A549 (cell line): Measurements from ENCODE around the gene SEMA3C. TPM values are rescaled to one million over a fixed set of nuclear protein-coding genes. Genes with fewer than 3 reads are reported as not detected.

ENCODE experiments used
- ATAC-seq, 2 experiments: fragments of 200-7000 bp in 1 of 2; fragments of >200 bp in 1 of 2; cut with Nextera tagmentation in 1 of 2; cut with Tn5 transposase in 1 of 2; 3 replicates each; pipeline versions ENCODE4 v1.8.0 to v1.9.1; 2018 to 2020; ENCODE audit warnings: mild to moderate bottlenecking in 1 of 2, moderate library complexity in 1 of 2
- CTCF ChIA-PET: fragments of 300-600 bp; sonication (Branson Sonifier 250); formaldehyde crosslinking; extraction: SDS; loops from one replicate; lab custom pipeline; 2021; ENCODE audit warnings: antibody characterized with exemption, inconsistent platforms; lab: Yijun Ruan, JAX
- POLR2A ChIA-PET: fragments of 350-600 bp; formaldehyde crosslinking; extraction: SDS; loops from one replicate; lab custom pipeline; 2021; ENCODE audit warnings: antibody characterized with exemption, inconsistent platforms; lab: Yijun Ruan, JAX
- DNase-seq, 2 experiments: peaks; one replicate each; pipeline versions ENCODE4 v3.0.0 to v3.0.0-alpha.2; 2011 to 2016; ENCODE audit warnings: low read depth in 1 of 2, low spot score in 1 of 2
- FAIRE-seq: peaks from 2 replicates; lab custom pipeline; 2011; peaks lifted over from hg19 to GRCh38; lab: Jason Lieb, UNC
- H3K27ac ChIP-seq, 2 experiments: fragments of >200 bp; sonication (Bioruptor Twin); formaldehyde crosslinking; 3 replicates each; pipeline ENCODE4 v1.5.1; 2016 to 2017
- H3K4me1 ChIP-seq: fragments of >200 bp; sonication (Bioruptor Twin); formaldehyde crosslinking; 3 replicates; pipeline ENCODE4 v1.6.1; 2016
- H3K4me2 ChIP-seq: fragments of >200 bp; sonication (Bioruptor Twin); formaldehyde crosslinking; 3 replicates; pipeline ENCODE4 v1.6.1; 2016
- H3K4me3 ChIP-seq: fragments of >200 bp; sonication (Bioruptor Twin); formaldehyde crosslinking; 3 replicates; pipeline ENCODE4 v1.5.1; 2016
- H3K9me3 ChIP-seq: fragments of >200 bp; sonication (Bioruptor Twin); formaldehyde crosslinking; 3 replicates; pipeline ENCODE4 v1.6.1; 2016
- ATOH8 ChIP-seq: fragments of 250-450 bp; sonication (Bioruptor Pico); IDR thresholded peaks from 2 replicates; pipeline ENCODE4 v1.5.0; 2020; ENCODE audit warnings: low read depth, mild to moderate bottlenecking, moderate library complexity
- CBX2 ChIP-seq: fragments of 200-600 bp; sonication (generic); IDR thresholded peaks from 2 replicates; pipeline ENCODE4 v1.6.1; 2016; ENCODE audit warnings: low read depth, mild to moderate bottlenecking, borderline replicate concordance
- CBX8 ChIP-seq: fragments of 200-600 bp; sonication (generic); IDR thresholded peaks from 2 replicates; pipeline ENCODE4 v1.6.1; 2016
- CEBPB ChIP-seq, 2 experiments: fragments of >200 bp in 1 of 2; sonication (Bioruptor Twin) in 1 of 2; formaldehyde crosslinking in 1 of 2; IDR thresholded peaks; 2 replicates each; pipeline ENCODE4 v1.6.1; 2012 to 2016
- CTCF ChIP-seq: fragments of >200 bp; sonication (Bioruptor Twin); formaldehyde crosslinking; IDR thresholded peaks from 3 replicates; pipeline ENCODE4 v1.5.1; 2016
- EHF ChIP-seq: fragments of 250-450 bp; sonication (Bioruptor Pico); IDR thresholded peaks from 2 replicates; pipeline ENCODE4 v1.5.0; 2020; ENCODE audit warnings: mild to moderate bottlenecking
- EP300 ChIP-seq, 2 experiments: fragments of >200 bp; sonication (Bioruptor Twin); formaldehyde crosslinking; IDR thresholded peaks; 2 replicates in 1 of 2; 3 replicates in 1 of 2; pipeline ENCODE4 v1.6.1; 2016 to 2017
- HDAC2 ChIP-seq: fragments of 200-600 bp; sonication (generic); IDR thresholded peaks from 2 replicates; pipeline ENCODE4 v1.6.1; 2016
- HES2 ChIP-seq: fragments of >200 bp; sonication (Bioruptor Twin); formaldehyde crosslinking; IDR thresholded peaks from 2 replicates; pipeline ENCODE4 v1.6.1; 2016
- HEYL ChIP-seq: fragments of 250-450 bp; sonication (Bioruptor Pico); IDR thresholded peaks from 2 replicates; pipeline ENCODE4 v1.8.0; 2021; ENCODE audit warnings: mild to moderate bottlenecking, moderate library complexity
- HOXB5 ChIP-seq: fragments of 250-450 bp; sonication (Bioruptor Pico); IDR thresholded peaks from 2 replicates; pipeline ENCODE4 v1.5.0; 2020; ENCODE audit warnings: mild to moderate bottlenecking, moderate library complexity
- MAZ ChIP-seq: fragments of 150-350 bp; IDR thresholded peaks from 2 replicates; pipeline ENCODE4 v1.6.1; 2014; ENCODE audit warnings: antibody characterized with exemption, low read depth, low read length, borderline replicate concordance
- MYC ChIP-seq: IDR thresholded peaks from 2 replicates; pipeline ENCODE4 v1.6.1; 2012; ENCODE audit warnings: mild to moderate bottlenecking, inconsistent platforms, low read length, improper control_type of control experiment, borderline replicate concordance
- NPAS2 ChIP-seq: fragments of 250-450 bp; sonication (Bioruptor Pico); IDR thresholded peaks from 2 replicates; pipeline ENCODE4 v1.8.0; 2022; ENCODE audit warnings: mild to moderate bottlenecking, moderate library complexity, borderline replicate concordance
- POLR2A ChIP-seq: IDR thresholded peaks from 2 replicates; pipeline ENCODE4 v1.6.1; 2012; ENCODE audit warnings: mild to moderate bottlenecking, low read length
- RAD21 ChIP-seq, 2 experiments: fragments of >200 bp in 1 of 2; sonication (Bioruptor Twin) in 1 of 2; formaldehyde crosslinking in 1 of 2; IDR thresholded peaks in 1 of 2; conservative IDR thresholded peaks in 1 of 2; 2 replicates in 1 of 2; 3 replicates in 1 of 2; pipeline ENCODE4 v1.6.1; 2012 to 2018; ENCODE audit warnings: inconsistent platforms in 1 of 2
- RFX5 ChIP-seq: fragments of 450-650 bp; IDR thresholded peaks from 2 replicates; pipeline ENCODE4 v1.7.1; 2014; ENCODE audit warnings: antibody characterized with exemption, mild to moderate bottlenecking, moderate library complexity
- SMC3 ChIP-seq: fragments of >200 bp; sonication (Bioruptor Twin); formaldehyde crosslinking; IDR thresholded peaks from 3 replicates; pipeline ENCODE4 v1.6.1; 2018; ENCODE audit warnings: inconsistent platforms
- SREBF2 ChIP-seq: fragments of 450-650 bp; IDR thresholded peaks from 2 replicates; pipeline ENCODE4 v1.6.1; 2014; ENCODE audit warnings: mild to moderate bottlenecking, moderate library complexity
- TFCP2L1 ChIP-seq: fragments of 250-450 bp; sonication (Bioruptor Pico); IDR thresholded peaks from 2 replicates; pipeline ENCODE4 v1.5.0; 2021; ENCODE audit warnings: mild to moderate bottlenecking
- TP53 ChIP-seq: fragments of 250-450 bp; sonication (Bioruptor Pico); IDR thresholded peaks from 2 replicates; pipeline ENCODE4 v1.5.0; 2021; ENCODE audit warnings: mild to moderate bottlenecking, moderate library complexity
- USF2 ChIP-seq: fragments of 450-650 bp; IDR thresholded peaks from 2 replicates; pipeline ENCODE4 v1.6.1; 2014; ENCODE audit warnings: antibody characterized with exemption
- ZNF302 ChIP-seq: fragments of 250-450 bp; sonication (Bioruptor Pico); IDR thresholded peaks from 2 replicates; pipeline ENCODE4 v1.9.0; 2021; ENCODE audit warnings: inconsistent platforms, mild to moderate bottlenecking, moderate library complexity
- ZSCAN20 ChIP-seq: fragments of 250-450 bp; sonication (Bioruptor Pico); IDR thresholded peaks from 2 replicates; pipeline ENCODE4 v1.8.0; 2022; ENCODE audit warnings: mild to moderate bottlenecking, moderate library complexity
- WGBS: methylation state at CpG from one replicate; pipeline ENCODE4 v1.1.6; 2017; ENCODE audit errors: missing lambda C conversion rate; 5-methylcytosine and 5-hydroxymethylcytosine counted together
- polyA plus RNA-seq, 4 experiments: library from polyadenylated mRNA; depleted of rRNA in 3 of 4; stranded (reverse); fragments of >200 nt; fragmentation: RNase III in 1 of 4; extraction: RNeasy Plus Mini Kit Qiagen cat#74134 plus additional on column Dnase treatment in 1 of 4; gene quantifications; 2 replicates in 3 of 4; 3 replicates in 1 of 4; pipeline ENCODE4 v1.2.3, GENCODE V29; 2011 to 2017

Gene SEMA3C
- polyA plus RNA-seq, 2 of the 4 experiments (the other 2 are of a cell fraction): 78.1 to 212 TPM

- no peak for TF ChIP-seq ZNF302 (CRISPR knock-in tag)
Measured at GRCh38 chr7:80790877-80791276, 128.0 kb downstream of the SEMA3C start (continued).

- ChIA-PET CTCF (interaction anchor here (1.0 kb wide), 1 partner anchor 40 kb away, joined by 3 read pairs; no protein-coding TSS in a partner anchor), POLR2A (no interaction called here)
- Histone ChIP-seq H3K4me2 (no peak overlapping the region), H3K4me3 (no peak overlapping the region), H3K27ac (no peak overlapping the region), H3K4me1 (peaks cover 37% of the 10 kb centered on the region), H3K9me3 (no peaks in the 10 kb centered on the region)
- WGBS: 97% methylated on average over 1 of the region's 1 CpG
- ATAC-seq (no peak), FAIRE-seq (no peak), DNase-seq (no peak)
- TF ChIP-seq HOXB5 (no peak), RFX5 (no peak)
Measured at GRCh38 chr7:80787721-80788120, 131.1 kb downstream of the SEMA3C start.

- 100% methylated on average over 3 of the region's 3 CpGs for WGBS
- H3K4me1 ChIP-seq: peaks cover 54% of the 10 kb centered on the region
- no peak for TF ChIP-seq CBX2
- TF ChIP-seq RAD21 (conservative IDR thresholded peaks at IDR 0.05 in 1 of 2, IDR thresholded peaks at IDR 0.05 in 1 of 2): no peak
- no peak for TF ChIP-seq CBX8
- TF ChIP-seq NPAS2: no peak
- TF ChIP-seq TFCP2L1: no peak
- TF ChIP-seq MAZ: no peak
- no peak for TF ChIP-seq MYC
- no peak for TF ChIP-seq HDAC2
- TF ChIP-seq EHF (CRISPR knock-in tag): no peak
- no peak for TF ChIP-seq USF2
- no peak for TF ChIP-seq EP300 (IDR thresholded peaks at IDR 0.05)
- TF ChIP-seq SMC3: no peak
- no peak for FAIRE-seq
- ChIA-PET POLR2A (no interaction called here), CTCF (interaction anchor here (0.5 to 1.5 kb wide), 3 partner anchors 14 to 694 kb away, joined by 3 to 5 read pairs (median 4); no protein-coding TSS in a partner anchor)
- no peak overlapping the region for H3K4me2 ChIP-seq
- peak overlapping the region in 1 of 2 experiments; percentile 49; a peak in 2 of 6 replicates for H3K27ac ChIP-seq
- no peaks in the 10 kb centered on the region for H3K9me3 ChIP-seq
- no peak for ATAC-seq
- no peak overlapping the region for H3K4me3 ChIP-seq
- no peak for DNase-seq
Measured at GRCh38 chr7:80785961-80786536, 132.8 kb downstream of the SEMA3C start.

- ChIA-PET CTCF (interaction anchor here (1.3 to 1.5 kb wide), 2 partner anchors 14 to 357 kb away, joined by 4 to 5 read pairs; no protein-coding TSS in a partner anchor), POLR2A (no interaction called here)
- Histone ChIP-seq H3K4me3 (no peak overlapping the region), H3K27ac (peak overlapping the region; percentile 49 to 78; a peak in 4 of 6 replicates), H3K4me2 (no peak overlapping the region), H3K4me1 (peaks cover 61% of the 10 kb centered on the region), H3K9me3 (no peaks in the 10 kb centered on the region)
- TF ChIP-seq HOXB5 (no peak), CEBPB (IDR thresholded peaks at IDR 0.05) (peak in 1 of 2 experiments; percentile 53; a peak in 1 of 4 replicates)
- ATAC-seq (no peak), DNase-seq (no peak), FAIRE-seq (no peak)
Measured at GRCh38 chr7:80785276-80785675, 133.6 kb downstream of the SEMA3C start.

GRCh38 chr7:80783678-80784327 lies 135.0 kb downstream of the SEMA3C start:
- H3K27ac ChIP-seq: peak overlapping the region; percentile 74 to 78
- WGBS: 33% methylated on average over 2 of the region's 2 CpGs
- ATAC-seq: peak in 1 of 2 experiments; percentile 42; a peak in 3 of 6 replicates
- H3K9me3 ChIP-seq: no peaks in the 10 kb centered on the region
- FAIRE-seq: peak; percentile 23
- H3K4me1 ChIP-seq: peaks cover 76% of the 10 kb centered on the region
- H3K4me2 ChIP-seq: peak overlapping the region; percentile 49
- CTCF ChIA-PET: interaction anchor here (1.0 to 1.4 kb wide), 4 partner anchors 10 to 686 kb away, joined by 3 to 6 read pairs (median 4); no protein-coding TSS in a partner anchor
- no peak for TF ChIP-seq NPAS2
- TF ChIP-seq CTCF: no peak
- TF ChIP-seq TP53 (CRISPR knock-in tag): no peak
- no peak for TF ChIP-seq HEYL
- no peak for TF ChIP-seq SREBF2
- no peak for TF ChIP-seq POLR2A
- no peak for TF ChIP-seq HES2
- no peak for TF ChIP-seq MYC
- no peak for TF ChIP-seq ATOH8 (CRISPR knock-in tag)
- no peak for TF ChIP-seq ZSCAN20 (CRISPR knock-in tag)
- TF ChIP-seq, all 56 proteins: peak for 0
- no peak for DNase-seq
- no peak overlapping the region for H3K4me3 ChIP-seq
- POLR2A ChIA-PET: no interaction called here
